Thyroid gland (tissue), 4 donors: Measurements from ENCODE around the gene MRPL38. TPM values are rescaled to one million over a fixed set of nuclear protein-coding genes. Genes with fewer than 3 reads are reported as not detected.

Experiments used
- DNase-seq, 2 donors: peaks; one replicate each; pipeline ENCODE4 v3.0.0-alpha.2; 2019
- H3K27ac ChIP-seq, 3 donors: fragments of 200-600 bp; sonication (generic); 1 replicate in 2 of 3; 2 replicates in 1 of 3; pipeline ENCODE4 v1.5.1; 2016 to 2019; ENCODE audit warnings: mild to moderate bottlenecking in 1 of 3, moderate library complexity in 1 of 3
- H3K27me3 ChIP-seq: fragments of 200-600 bp; sonication (generic); one replicate; pipeline ENCODE4 v1.5.1; 2019
- H3K36me3 ChIP-seq, 2 donors: fragments of 200-600 bp; sonication (generic); one replicate each; pipeline ENCODE4 v1.5.1; 2016 to 2019
- H3K4me1 ChIP-seq, 2 donors: fragments of 200-600 bp; sonication (generic); one replicate each; pipeline ENCODE4 v1.5.1; 2017 to 2019
- H3K4me3 ChIP-seq, 3 donors: fragments of 200-600 bp; sonication (generic); replicated peaks in 1 of 3; 1 replicate in 2 of 3; 2 replicates in 1 of 3; pipeline ENCODE4 v1.5.1; 2016; ENCODE audit warnings: mild to moderate bottlenecking in 1 of 3
- H3K9me3 ChIP-seq: fragments of 200-600 bp; sonication (generic); one replicate; pipeline ENCODE4 v1.5.1; 2017
- CTCF ChIP-seq, 6 experiments: fragments of 200-600 bp in 3 of 6; fragments of 450-650 bp in 3 of 6; sonication (generic) in 3 of 6; IDR thresholded peaks; one replicate each; pipeline ENCODE4 v1.5.1; 2016 to 2019; ENCODE audit warnings: antibody characterized with exemption in 6 of 6, mild to moderate bottlenecking in 2 of 6, inconsistent platforms in 1 of 6, moderate library complexity in 1 of 6
- POLR2A ChIP-seq, 2 donors: fragments of 450-650 bp; IDR thresholded peaks; one replicate each; pipeline ENCODE4 v1.6.1; 2017; ENCODE audit warnings: antibody characterized with exemption in 2 of 2, mild to moderate bottlenecking in 2 of 2, moderate library complexity in 1 of 2
- WGBS, 2 donors: methylation state at CpG; one replicate each; pipeline ENCODE4 v1.1.5; 2017; 5-methylcytosine and 5-hydroxymethylcytosine counted together
- intact Hi-C: fragments of 100-400 bp; cut with DNase I; formaldehyde crosslinking; loops from one replicate; pipeline ENCODE4 v1.15.1; 2023
- total RNA-seq, 4 donors: library from RNA; depleted of rRNA; stranded (reverse); fragments of >200 nt; gene quantifications; one replicate each; pipeline ENCODE4 v1.2.3, GENCODE V29; 2016

The MRPL38 gene
- total RNA-seq, 4 donors from 2014 or later: 34.8 to 60.6 (median 50.3) TPM

DNA sequence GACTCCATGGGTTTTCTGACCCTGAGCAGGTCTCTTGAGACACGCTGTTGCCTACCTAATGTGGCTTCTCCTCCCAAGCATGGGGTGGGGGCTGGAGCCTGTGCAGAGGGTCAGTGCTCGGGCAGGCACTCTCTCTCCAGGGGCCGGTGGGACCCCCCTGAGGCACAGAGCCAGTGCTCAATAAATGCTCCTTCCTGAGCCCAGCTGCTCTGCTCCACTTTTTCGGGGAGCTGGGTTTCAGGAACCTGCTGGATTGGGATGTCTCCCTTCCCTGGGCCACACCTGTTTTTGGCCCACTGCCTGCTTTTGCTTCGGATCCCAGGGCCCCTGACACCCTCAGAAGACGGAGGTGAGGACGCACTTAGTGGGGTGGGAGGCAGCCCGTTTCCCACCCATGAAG is 6.6 kb downstream of the MRPL38 start:
- no peak for TF ChIP-seq CTCF (IDR thresholded peaks at IDR 0.05)
- no peak for TF ChIP-seq POLR2A (IDR thresholded peaks at IDR 0.05)
- WGBS, 2 donors: 91% methylated on average over 5 to 7 of the region's 8 CpGs
- H3K27ac ChIP-seq: no peak overlapping the region
- peaks cover 29 to 35% of the 10 kb centered on the region in 2 donors for H3K36me3 ChIP-seq
- H3K4me1 ChIP-seq: peaks cover 7 to 23% of the 10 kb centered on the region in 2 donors
- no peaks in the 10 kb centered on the region for H3K27me3 ChIP-seq
- intact Hi-C loops: no loop called here
- no peaks in the 10 kb centered on the region for H3K9me3 ChIP-seq
- no peak for DNase-seq
- no peak overlapping the region for H3K4me3 ChIP-seq

DNA sequence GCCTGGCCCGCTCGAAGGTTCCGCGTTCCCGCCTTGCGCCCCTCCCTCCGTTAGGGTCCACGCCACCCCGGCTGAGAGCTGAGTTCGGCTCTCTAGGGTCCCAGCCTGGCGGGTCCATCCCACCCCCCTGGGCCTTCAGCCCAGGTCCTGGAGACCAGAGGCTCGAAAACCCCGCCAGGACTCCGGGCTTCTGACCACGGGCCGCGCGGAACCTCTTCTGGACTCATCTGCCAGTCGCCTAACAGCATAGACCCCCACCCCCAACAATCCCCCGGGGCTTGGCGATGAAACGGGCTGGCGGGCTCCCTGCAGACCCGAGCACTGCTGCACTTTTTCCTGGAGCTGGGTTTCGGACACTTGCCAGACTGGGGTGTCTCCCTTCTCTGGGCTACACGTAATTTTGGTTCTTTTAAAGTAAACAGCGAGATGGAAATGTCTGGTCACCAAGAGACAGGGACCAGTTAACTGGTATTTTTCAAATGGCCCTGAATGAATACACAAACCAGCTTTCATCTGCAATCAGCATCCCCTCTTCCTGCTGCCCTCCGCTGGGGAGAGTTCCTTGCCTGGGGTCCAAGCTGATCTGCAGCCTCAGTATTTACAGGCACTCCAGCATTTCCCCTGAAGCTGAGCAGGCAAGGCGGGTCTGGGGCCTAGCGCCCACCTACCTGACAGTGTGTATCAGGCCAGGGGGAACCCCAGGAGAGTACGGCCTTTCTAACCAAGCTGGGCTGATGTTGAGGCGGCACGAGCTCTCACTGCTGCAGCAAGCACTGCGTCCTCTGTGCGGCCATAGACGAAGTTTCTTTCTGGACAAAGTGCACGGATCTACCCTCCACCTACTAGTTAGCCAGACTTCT is 7.3 kb downstream of the MRPL38 start:
- Histone ChIP-seq H3K36me3 (peaks cover 29 to 35% of the 10 kb centered on the region in 2 donors), H3K4me3 (peak overlapping the region in 1 of 3 donors; percentile 56), H3K9me3 (no peaks in the 10 kb centered on the region), H3K27ac (peak overlapping the region; percentile 84 to 92 (median 84)), H3K4me1 (peaks cover 7 to 23% of the 10 kb centered on the region in 2 donors), H3K27me3 (no peaks in the 10 kb centered on the region)
- TF ChIP-seq CTCF (IDR thresholded peaks at IDR 0.05): no peak
- TF ChIP-seq POLR2A (IDR thresholded peaks at IDR 0.05): no peak
- peak in 1 of 2 donors; percentile 34 for DNase-seq
- intact Hi-C loops: no loop called here
- WGBS, 2 donors: 66 to 76% methylated on average over 22 to 24 of the region's 37 CpGs

DNA sequence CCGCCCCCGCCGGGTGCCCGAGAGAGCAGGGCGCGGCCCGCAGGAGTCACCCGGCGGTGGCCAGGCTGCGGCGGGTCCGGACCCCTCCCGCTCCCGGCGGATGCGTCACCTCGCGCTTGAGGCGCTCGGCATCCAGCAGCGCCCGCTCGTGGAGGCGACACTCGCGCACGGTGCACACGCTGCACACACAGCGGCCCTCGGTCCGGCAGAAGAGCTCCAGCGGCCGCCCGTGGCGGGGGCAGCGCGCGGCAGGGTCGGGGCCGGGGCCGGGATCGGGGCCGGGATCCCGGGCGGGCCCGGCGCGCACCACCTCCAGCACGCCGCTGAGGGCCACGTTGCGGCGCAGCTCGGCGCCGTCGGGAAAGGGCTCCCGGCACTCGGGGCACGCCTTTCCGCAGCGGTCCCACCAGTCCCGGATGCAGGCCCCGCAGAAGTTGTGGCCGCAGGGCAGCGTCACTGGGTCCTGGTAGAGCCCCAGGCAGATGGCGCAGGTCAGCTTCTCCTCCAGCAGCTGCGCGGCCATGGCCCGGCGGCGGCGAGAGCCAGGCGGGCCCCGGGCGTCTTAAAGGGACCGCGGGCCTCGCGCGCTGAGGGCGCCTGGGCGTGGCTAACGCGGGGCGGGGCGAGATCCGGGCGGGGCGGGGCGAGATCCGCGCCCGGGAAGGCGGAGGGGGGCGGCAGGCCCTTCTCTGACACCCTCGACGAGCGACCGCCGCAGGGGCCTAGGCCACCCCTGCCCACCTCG is 8.1 kb downstream of the MRPL38 start, which contains the start of gene TRIM65:
TSS of gene TRIM65 (minus strand) at position 537 of the 745 bp plus-strand sequence. CDS start at position 523, 14 bp downstream.
- Histone ChIP-seq H3K4me1 (peaks cover 7 to 23% of the 10 kb centered on the region in 2 donors), H3K27me3 (no peaks in the 10 kb centered on the region), H3K4me3 (peak within 1 kb of the TSS; percentile 22 to 56 (median 49)), H3K9me3 (no peaks in the 10 kb centered on the region), H3K36me3 (peaks cover 28 to 38% of the 10 kb centered on the region in 2 donors), H3K27ac (peak within 1 kb of the TSS; percentile 84 to 92 (median 84))
- 0% methylated on average over 47 of the region's 102 CpGs; no CpG with 5 or more reads in 1 of the 2 donors for WGBS, 2 donors
- intact Hi-C loops: no loop called here
- TF ChIP-seq CTCF (IDR thresholded peaks at IDR 0.05): peak in 3 of 6 experiments; percentile 23 to 53 (median 34)
- peak; percentile 29 to 87 for TF ChIP-seq POLR2A (IDR thresholded peaks at IDR 0.05)
- peak; percentile 86 to 87 for DNase-seq

DNA sequence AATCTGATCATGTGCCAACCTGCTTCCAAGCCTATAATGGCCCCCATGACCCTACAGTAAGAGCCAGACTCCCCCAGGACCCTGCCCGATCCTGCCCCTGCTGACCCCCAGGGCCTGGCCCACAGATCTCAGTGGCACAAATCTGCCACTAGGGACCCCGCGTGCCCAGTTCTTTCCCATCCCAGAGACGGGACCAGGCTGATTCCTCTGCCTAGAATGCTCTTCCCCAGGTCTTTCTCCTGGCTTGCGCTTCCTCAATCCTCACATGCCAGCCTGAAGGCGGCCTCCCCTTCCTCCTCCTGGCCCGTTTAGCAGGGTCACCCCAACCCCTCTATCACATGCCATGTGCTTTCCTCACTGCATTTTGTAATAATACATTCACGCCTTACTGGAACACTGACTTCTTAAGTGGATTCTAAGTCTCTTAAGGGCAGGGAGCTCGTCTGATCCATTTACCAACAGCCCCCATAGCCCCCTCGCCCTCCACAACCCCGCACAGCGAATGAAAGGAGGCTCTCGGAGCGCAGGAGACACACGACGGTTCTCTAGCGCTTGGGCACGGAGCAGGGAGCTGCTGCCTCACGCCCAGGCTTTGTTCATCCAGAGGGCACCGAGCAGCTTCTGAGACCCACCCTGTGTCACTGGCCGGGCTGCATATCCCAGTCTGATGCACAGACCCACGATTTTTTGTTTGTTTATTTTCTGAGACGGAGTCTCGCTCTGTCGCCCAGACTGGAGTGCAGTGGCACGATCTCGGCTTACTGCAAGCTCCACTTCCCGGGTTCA is 9.1 kb downstream of the MRPL38 start:
- Histone ChIP-seq H3K27me3 (no peaks in the 10 kb centered on the region), H3K9me3 (no peaks in the 10 kb centered on the region), H3K27ac (peak overlapping the region; percentile 84 to 92 (median 84)), H3K4me1 (peaks cover 7 to 23% of the 10 kb centered on the region in 2 donors), H3K4me3 (peak overlapping the region in 2 of 3 donors; percentile 22 to 56), H3K36me3 (peaks cover 27 to 28% of the 10 kb centered on the region in 2 donors)
- DNase-seq: peak; percentile 41 to 42
- 26 to 29% methylated on average over 19 to 28 of the region's 28 CpGs for WGBS, 2 donors
- peak in 2 of 6 experiments; percentile 13 to 16 for TF ChIP-seq CTCF (IDR thresholded peaks at IDR 0.05)
- no peak for TF ChIP-seq POLR2A (IDR thresholded peaks at IDR 0.05)
- intact Hi-C loops: no loop called here
